ENCODE data around the gene SLC12A9.

Gene SLC12A9

DNA sequence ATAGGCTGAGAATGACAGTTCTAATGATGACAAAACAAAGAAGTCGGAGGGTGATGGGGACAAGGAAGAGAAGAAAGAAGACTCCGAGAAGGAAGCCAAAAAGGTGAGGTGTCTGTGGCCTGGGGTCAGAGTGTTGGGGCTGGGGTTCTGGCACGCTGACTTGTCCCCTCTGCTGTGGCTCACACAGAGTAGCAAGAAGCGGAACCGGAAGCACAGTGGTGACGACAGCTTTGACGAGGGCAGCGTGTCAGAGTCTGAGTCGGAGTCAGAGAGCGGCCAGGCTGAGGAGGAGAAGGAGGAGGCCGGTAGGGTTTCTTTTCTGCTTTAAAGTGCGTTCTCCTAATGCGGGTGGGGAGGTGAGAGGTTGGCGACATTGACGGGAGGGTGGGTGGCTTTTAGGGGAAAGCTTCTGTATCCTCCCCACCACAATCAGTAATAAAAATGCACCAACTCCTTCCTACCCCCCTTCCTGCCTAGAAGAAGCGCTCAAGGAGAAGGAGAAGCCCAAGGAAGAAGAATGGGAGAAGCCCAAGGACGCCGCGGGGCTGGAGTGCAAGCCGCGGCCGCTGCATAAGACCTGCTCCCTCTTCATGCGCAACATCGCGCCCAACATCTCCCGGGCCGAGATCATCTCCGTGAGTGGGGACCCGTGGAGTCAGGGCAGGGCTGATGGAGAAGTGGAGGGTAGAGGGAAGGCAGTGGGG lies 32.4 kb downstream of the SLC12A9 start:
- no peak for DNase-seq (ENCODE audit: low spot score)

DNA sequence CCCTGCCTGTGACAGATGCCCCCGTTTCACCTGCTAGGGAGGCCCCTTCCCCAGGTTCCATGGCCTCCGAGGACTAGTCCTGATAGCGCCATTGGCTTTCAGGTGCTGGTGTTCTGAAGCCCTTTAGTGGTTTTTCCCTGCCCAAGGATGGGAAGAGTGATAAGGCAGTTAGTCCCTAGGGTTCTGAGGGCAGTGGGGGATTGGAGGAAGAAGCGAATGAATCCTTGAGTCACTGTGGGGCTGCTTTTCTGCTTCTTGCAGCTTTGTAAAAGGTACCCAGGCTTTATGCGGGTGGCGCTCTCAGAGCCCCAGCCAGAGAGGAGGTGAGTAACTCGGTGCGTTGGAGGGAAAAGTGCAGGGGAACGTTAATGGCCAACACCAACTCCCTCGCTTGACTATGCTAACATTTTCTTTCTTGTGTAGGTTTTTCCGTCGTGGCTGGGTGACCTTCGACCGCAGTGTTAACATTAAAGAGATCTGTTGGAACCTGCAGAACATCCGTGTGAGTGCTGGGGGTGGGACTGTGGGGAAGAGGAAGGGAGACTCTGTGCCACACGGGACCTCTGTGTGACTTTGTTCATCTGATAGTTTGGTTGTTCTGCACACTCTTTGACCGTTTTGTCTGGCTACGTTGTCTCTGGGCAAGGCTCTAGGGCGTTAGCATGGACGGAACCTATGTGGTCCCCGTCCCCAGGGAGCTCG lies 33.1 kb downstream of the SLC12A9 start:
- DNase-seq (ENCODE audit: low spot score), result no peak

DNA sequence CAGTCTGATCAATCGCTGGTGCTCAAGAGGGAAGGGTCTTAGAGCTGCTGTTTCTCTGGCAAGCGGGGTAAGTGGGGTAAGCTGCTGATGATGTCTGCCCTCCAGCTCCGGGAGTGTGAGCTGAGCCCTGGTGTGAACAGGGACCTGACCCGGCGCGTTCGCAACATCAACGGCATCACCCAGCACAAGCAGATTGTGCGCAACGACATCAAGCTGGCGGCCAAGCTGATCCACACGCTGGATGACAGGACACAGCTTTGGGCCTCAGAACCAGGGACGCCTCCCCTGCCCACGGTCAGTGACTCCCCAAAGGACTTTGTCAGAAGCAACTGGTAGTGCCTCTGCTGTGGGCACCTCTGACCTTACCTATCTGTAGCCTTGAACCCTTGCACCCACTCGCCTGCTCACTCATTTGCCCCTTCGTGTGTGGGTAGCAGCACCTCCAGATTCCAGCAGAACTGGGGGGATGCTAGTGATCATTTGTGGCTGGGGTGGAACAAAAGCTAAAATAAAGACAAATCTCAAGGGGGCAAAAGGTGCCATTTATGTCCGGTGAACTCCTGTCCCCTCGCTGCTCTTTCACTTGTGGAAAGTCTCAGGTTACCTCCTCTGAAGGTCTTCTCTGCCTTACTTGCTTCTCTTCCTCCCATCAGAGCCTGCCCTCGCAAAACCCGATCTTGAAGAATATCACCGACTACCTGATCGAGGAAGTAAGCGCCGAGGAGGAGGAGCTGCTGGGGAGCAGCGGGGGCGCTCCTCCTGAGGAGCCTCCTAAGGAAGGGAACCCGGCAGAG lies 33.8 kb downstream of the SLC12A9 start:
- DNase-seq (ENCODE audit: low spot score), result no peak

DNA sequence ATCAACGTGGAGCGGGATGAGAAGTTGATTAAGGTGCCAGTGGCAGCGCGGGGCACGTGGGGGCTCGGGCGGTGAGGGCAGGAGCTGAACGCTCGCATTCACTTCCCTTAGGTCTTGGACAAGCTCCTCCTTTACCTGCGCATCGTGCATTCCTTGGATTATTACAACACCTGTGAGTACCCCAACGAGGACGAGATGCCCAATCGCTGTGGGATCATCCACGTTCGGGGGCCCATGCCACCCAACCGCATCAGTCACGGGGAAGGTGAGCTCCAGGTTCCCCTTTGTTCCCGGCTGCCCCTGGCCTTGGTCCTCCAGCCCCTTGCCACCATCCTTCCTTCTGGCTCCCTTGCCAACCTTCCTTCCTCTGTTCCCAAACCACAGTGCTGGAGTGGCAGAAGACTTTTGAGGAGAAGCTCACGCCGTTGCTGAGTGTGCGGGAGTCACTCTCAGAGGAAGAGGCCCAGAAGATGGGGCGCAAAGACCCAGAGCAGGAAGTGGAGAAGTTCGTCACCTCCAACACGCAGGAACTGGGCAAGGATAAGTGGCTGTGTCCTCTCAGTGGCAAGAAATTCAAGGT lies 34.5 kb downstream of the SLC12A9 start:
- DNase-seq (ENCODE audit: low spot score), result no peak

DNA sequence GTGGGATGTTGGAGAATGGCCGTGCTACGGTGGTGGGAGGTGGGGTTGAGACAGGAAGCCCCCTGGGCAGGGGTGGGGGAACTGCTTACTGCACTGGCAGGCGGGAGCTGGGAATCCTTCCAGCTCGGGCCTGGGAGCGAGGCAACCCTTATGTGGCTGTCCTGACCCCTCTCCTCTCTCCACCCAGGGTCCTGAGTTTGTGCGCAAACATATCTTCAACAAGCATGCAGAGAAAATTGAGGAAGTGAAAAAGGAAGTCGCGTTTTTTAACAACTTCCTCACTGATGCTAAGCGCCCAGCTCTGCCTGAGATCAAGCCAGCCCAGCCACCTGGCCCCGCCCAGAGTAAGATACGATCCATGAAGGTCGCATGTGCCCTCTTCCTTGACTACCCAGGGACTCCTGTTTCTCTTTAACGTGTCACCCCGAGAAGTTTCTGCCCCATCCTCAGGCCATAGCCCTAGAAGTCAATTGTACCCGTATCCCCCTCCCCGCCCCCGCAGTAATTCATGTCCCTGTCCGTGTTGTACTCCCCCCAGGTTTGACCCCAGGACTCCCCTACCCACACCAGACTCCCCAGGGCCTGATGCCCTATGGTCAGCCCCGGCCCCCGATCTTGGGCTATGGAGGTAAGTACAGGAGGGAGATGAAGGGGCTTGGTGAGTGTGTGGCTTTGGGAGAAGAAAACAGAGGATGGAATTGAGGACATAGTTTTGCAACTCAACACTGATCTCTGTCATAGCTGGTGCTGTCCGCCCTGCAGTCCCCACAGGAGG lies 35.2 kb downstream of the SLC12A9 start:
- DNase-seq (ENCODE audit: low spot score), result no peak

DNA sequence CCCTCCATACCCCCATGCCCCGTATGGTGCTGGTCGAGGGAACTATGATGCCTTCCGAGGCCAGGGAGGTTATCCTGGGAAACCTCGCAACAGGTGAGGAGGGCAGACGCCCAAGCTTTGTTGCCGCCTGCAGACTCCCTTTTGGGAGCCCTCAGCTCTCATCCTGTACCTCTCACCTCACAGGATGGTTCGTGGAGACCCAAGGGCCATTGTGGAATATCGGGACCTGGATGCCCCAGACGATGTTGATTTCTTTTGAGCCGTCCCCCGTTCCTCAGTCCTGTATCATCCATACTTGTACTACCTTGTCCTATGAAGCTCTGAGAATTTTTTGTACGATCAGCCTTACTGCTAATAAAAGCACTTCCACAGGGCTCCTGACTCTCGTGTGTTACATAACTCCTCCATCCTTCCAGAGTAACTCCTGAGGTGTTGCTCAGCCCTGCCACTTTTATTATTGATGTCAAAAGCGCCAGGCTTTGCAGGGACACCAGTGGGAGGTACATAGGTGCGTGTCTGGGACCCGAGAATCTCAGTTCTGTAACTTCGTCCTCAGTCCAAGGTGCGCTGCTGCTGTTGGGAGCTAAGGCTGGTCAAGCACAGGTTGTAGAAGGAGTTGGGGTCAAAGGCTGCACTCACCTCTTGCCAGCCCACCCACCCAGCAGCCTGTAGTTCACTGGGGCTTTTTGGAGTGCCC lies 35.9 kb downstream of the SLC12A9 start:
- DNase-seq (ENCODE audit: low spot score), result no peak

DNA sequence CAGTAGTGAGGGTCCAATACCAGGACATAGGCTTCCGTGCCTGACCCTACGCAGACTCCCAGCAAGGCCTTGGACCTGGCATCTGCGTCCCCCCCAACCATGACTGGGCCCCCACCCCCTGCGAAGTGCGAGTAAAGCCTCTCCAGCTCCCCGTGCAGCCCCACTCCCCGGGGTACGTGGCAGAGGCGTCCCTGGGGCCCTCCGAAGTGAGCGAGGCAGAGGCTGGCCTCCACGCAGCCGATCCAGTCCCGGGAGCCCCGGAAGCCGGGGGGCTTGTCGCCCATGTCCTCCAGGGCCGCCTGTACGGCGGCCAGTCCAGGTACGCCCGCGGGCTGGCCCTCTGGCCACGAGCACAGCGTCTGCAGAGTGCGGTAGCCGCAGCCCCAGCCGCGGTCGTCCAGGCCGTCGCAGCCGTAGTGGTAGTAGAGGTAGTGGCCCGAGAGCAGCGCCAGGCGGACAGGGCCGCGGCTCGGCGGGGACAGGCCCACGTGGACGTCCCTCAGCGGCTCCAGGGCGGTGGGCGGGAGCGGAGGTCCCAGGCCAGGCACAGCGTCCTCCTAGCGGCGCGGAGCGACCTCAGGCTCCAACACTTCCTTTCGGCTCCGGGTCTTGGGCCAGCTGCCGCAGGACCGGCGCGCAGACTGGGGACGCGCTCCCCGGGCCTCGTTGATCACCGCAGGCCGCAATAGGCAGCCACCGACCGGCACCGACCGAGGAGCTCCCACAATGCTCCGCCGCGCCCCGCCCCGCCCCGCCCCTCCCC lies 36.7 kb downstream of the SLC12A9 start, which contains the start of gene UFSP1:
Gene UFSP1, minus strand, starts transcription at position 728 of the 763 bp plus-strand sequence. Its CDS starts 444 bp downstream, at position 284.
- DNase-seq (ENCODE audit: low spot score), result no peak

DNA sequence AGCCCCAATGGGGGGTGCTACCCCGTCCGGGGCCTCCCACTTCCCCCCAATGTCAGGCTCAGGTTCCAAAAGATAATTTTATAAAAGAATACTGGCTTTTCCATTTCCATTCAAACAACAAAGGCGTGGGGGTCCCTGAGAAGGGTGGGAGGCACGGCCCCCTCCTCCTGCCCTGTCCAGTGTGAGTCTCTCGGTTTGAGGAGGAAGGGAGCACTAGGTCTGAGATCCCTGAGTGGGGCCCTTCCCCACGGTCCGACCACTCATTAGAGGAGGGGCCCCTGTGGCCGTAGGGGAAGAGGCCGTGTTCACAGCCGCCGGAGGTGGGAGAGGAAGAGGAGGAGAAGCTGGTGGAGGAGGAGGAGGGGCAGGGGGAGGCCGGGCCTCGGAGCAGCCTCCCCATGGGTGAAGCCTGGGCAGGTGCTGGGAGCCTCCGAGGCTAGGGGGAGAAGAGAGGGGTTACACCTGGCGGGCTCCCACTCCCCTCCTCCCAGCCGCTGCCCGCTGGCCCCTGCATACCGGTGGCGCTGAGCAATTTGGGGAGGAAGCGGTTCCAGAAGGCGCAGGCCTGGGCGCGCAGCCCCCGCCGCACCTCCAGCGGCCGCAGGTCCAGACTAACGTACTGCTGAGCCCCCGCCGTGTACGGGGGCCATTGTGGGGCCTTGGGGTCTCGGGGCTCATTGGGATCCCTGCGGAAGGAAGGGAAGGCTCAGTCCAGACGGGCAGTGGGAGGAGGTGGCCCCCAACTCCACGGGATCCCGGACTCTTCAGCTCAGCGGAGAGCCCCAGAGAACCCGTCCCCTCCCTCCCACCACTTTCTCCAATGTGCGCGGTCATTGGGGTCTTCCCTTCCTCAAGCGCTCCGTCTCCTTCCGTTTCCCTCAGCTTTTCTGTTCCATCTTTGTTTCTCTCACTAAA lies 38.4 kb downstream of the SLC12A9 start:
- no peak for DNase-seq (ENCODE audit: low spot score)

DNA sequence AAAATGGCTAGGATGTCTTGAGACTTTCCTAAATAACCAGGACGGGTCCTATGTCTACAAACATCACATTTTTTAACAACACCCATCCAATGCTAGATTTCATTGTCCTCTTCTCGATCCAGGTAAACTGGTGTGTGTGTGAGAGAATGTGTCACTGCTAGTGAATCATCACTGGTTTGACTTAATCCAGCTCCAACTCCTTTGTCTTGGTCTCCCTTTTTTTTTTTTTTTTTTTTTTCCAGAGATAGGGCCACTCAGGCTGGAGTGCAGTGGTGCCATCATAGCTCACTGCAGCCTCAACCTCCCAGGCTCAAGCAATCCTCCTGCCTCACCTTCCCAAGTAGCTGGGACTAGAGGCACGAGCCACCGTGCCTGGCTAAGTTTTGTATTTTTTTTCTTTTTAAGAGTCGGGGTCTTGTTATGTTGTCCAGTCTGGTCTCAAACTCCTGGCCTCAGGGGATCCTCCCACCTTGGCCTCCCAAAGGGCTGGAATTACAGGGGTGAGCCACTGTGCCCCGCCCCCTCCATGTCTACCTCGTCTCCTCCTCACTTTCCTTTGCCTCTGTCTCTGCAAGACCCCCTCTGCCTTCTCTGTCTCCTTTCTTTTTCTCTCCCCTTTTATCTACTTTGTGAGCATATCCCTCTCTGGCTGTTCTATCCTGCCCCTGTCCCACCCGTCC lies 39.2 kb downstream of the SLC12A9 start:
- DNase-seq (ENCODE audit: low spot score), result no peak

DNA sequence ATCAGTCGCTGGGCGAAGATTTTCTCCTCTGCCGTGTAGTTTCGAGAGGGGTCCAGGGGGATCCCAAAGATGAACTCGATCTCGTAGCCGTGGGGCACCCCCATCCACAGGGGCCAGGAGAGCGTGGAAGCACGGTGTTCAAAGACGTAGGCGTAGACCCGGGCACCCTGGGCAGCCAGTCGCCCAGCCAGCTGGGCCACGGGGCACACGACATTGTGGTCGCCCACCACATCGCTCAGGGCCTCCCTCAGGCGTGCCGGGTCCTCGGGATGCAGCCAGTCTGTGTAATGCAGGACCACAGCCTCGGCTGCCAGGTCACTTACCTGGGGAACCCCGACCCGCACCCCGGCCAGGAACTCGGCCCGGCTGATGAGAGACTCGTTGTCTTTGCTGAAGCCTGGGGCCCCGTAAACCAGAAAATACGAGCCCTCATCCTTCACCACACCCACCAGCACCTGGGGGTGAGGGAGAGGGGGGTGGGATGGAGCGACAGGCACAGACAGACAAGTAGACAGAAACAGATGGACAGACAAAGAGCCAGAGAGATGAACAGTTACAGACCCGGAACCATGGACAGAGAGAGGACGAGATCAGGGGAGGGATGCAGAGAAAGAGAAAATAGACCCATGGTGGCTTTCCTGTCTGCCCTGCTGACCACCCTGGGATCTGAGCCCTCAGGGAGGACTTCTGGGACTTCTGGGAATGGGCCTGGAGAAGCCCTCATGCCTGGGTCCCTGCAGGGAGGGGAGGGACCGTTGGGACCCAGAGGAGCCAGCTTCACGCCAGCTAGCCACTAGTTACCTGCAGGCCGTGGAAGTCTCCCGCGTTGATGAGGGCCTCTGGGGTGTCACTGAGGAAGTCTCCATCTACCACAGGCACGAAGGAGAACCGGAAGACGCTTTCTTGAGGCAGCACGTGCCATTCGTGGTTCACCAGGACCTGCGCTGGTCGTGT lies 40.1 kb downstream of the SLC12A9 start:
- no peak for DNase-seq (ENCODE audit: low spot score)

DNA sequence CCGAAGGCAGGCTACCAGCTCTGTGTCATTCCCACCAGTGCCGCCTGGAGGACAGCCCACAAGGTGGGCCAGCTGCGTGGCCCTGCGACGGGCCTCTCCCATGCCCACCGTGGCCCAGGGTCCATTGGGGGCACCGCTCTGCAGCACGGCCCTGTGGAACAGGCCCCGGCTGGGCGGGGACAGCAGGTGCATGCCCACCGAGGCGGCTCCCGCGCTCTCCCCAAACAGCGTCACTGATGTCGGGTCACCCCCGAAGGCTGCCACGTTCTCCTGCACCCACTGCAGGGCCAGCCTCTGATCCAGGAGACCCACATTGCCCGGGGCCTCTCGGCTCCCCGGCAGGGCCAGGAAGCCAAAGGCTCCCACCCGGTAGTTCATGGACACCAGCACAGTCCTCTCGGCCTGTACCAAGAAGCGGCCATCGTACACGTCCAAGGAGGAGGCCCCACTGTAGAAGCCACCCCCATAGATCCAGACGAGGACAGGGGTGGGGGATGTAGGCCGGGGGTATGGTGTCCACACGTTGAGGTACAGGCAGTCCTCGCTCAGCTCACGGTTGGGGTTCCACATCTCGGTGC lies 40.9 kb downstream of the SLC12A9 start:
- DNase-seq (ENCODE audit: low spot score), result no peak

DNA sequence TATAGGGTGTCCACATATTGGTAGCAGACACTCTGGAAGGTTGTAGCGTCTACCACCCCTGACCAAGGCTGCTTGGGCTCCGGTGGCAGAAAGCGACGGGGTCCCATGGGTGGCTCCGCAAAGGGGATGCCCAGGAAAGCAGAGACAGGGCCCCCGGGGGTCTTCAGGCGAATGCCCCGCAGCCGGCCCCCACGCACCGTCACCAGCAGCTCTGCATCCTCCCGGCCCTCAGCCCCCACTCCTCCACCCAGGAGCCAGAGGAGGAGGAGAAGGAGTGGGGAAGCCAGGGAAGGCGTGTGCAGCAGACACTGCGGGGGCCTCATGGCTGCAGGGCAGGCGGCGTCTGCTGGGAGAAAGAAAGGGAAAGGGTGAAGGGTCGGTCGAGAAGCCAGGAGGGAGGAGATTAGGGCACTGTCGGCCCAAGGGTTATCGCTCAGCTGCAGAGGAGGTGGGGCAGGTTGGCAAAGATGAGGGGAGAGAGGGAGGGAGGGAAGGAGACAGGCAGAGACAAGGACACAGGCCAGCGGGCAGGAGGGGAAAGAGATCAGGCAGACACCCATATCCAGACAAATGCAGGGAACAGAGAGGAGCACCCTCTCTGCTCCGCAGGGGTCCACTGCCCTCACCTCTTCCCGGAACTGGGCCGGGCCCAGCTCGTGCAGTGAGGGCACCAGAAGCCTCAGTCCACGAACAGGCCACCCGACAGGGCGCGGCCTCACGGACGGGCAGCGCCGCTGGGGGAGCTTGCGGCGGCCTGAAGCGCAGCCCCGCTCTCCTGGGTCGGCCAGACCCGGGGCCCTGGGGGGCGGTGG lies 41.6 kb downstream of the SLC12A9 start:
- no peak for DNase-seq (ENCODE audit: low spot score)

DNA sequence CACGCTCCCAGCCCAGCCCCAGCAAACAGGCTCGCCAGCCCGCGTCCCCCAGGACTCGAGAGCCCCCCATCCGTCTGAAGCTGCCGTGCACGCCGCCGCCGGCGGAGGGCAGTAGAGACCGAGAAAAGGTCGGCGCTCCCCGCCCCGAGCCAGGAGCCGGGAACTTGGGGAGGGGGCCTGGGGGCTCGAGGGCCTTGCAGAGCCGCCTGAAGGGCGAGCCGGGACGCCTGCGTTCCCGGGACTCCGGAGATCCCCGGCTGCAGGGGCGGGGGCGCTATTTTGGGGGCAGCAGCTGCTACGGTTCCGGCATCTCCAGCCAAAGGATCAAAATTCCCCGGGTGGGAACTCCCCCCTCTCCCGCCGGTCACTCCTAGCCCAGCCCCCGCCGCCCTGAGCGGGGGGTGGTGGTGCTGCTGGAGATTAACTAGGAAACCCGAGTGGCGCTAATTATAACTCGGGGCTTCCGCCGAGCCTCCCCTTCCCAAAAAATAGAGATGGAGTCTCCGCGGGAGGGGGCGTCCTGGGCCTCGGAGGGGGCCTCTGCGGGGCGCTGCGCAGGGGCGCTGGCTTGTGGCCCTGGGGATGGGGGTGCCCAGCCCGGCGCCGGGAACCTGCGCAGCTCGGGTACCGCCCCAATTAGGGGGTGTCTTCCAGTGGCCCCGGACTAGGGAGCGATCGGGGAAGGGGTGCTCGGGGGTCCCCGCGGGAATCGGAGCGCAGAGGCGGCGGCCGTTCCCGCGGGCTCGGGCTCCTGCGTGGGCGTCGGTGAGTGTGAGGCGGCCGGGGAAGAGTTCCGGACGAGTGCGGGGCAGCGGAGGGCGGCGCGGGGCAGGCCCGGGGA lies 42.6 kb downstream of the SLC12A9 start:
- DNase-seq (ENCODE audit: low spot score), result no peak

DNA sequence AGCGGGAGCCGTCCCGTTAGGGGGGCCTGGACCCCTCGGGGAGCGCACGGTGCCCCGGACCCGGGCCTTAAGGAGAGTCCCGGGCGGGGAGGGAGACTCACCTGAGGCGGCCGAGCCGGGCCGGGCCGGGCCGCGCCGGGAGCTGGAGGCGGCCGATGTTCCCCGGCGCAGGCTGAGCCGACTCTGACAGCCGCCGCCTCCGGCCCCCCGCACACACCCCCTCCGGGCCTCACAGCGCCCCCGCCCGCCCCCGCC lies 43.1 kb downstream of the SLC12A9 start, which contains the start of gene ACHE:
Gene ACHE, minus strand, starts transcription at position 188 of the 255 bp plus-strand sequence. CDS start 1,656 bp downstream, outside the sequence.
- DNase-seq (ENCODE audit: low spot score), result no peak

DNA sequence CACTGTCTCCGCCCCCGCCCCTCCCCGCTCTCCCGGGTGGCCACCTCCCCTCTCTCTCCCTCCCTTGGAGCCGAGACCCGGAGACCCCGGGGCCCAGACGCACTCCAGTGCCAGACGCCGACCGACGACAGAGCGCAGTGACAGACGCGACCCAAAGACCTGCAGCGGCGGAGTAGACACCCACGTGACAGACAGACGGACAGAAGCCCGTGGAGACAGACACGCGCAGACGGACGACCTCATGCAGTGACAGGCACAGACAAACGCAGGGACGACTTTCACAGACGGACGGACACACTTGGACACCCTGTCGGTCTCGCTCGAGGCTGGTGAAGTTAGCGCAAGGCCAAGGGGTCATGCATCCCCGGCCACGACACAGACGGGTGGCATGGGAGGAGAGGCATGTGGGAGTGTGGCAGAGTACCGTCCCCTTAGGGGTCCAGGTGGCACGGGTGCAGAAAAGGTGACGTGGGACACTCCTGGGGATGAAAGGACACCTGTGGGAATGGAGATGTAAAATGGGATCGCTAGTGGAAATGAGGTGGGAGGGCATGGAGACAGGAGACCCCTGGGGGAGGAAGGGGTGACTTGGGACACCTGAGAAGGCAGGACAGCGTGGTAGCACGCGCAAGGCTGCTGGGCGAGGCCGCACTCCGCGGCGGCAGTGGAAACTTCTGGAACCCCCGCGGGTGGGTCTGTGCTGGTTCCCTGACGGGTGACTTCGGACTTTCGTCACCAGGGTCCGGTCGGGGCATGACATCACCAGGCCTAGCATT lies 43.6 kb downstream of the SLC12A9 start:
- DNase-seq (ENCODE audit: low spot score), result no peak

All from globus pallidus (tissue), 1 donor.